CD8-positive, alpha-beta memory T cell (primary cell): Measurements from ENCODE around the gene PGBD5. TPM values are rescaled to one million over a fixed set of nuclear protein-coding genes. Genes with fewer than 3 reads are reported as not detected.

ENCODE experiments used
- CTCF ChIA-PET: fragments of 350-600 bp; sonication (Branson Sonifier 250); formaldehyde crosslinking; loops from one replicate; lab custom pipeline; 2021; ENCODE audit warnings: antibody characterized with exemption; lab: Charles Lee
- POLR2A ChIA-PET: fragments of 350-600 bp; sonication (Branson Sonifier 250); formaldehyde crosslinking; loops from one replicate; lab custom pipeline; 2021; ENCODE audit warnings: antibody characterized with exemption; lab: Charles Lee
- DNase-seq, 5 donors: peaks; one replicate each; pipeline versions ENCODE4 v3.0.0 to v3.0.0-alpha.2; 2020 to 2022; ENCODE audit warnings: mixed read lengths in 1 of 5
- H3K27ac ChIP-seq: one replicate; pipeline ENCODE4 v1.7.0; 2013; ENCODE audit warnings: low read depth, mild to moderate bottlenecking, low read length, moderate library complexity
- H3K27me3 ChIP-seq: 2 replicates; pipeline ENCODE4 v1.7.0; 2013; ENCODE audit warnings: low read length, mild to moderate bottlenecking; ENCODE audit not compliant: insufficient read depth, poor library complexity, severe bottlenecking
- H3K36me3 ChIP-seq: 2 replicates; pipeline ENCODE4 v1.7.0; 2013; ENCODE audit warnings: mild to moderate bottlenecking, low read length, moderate library complexity; ENCODE audit not compliant: insufficient read depth
- H3K4me1 ChIP-seq: 2 replicates; pipeline ENCODE4 v1.7.0; 2013; ENCODE audit warnings: mild to moderate bottlenecking, low read length, moderate library complexity; ENCODE audit not compliant: insufficient read depth
- H3K4me3 ChIP-seq: 2 replicates; pipeline ENCODE4 v1.7.0; 2013; ENCODE audit warnings: mild to moderate bottlenecking, low read length
- H3K9me3 ChIP-seq: 2 replicates; pipeline ENCODE4 v1.7.0; 2013; ENCODE audit warnings: mild to moderate bottlenecking, low read length
- H3K27ac Mint-ChIP-seq, 8 donors: one replicate each; pipeline ENCODE4 v1.8.0; 2020 to 2021; ENCODE audit warnings: mixed read lengths in 8 of 8, mild to moderate bottlenecking in 6 of 8, inconsistent platforms in 3 of 8, moderate library complexity in 3 of 8
- H3K27me3 Mint-ChIP-seq, 2 donors: one replicate each; pipeline ENCODE4 v1.8.0; 2020 to 2021; ENCODE audit warnings: mixed read lengths in 2 of 2, mild to moderate bottlenecking in 1 of 2, moderate library complexity in 1 of 2
- H3K36me3 Mint-ChIP-seq, 3 donors: one replicate each; pipeline ENCODE4 v1.8.0; 2020 to 2021; ENCODE audit warnings: mixed read lengths in 3 of 3, inconsistent platforms in 1 of 3, mild to moderate bottlenecking in 1 of 3
- H3K4me1 Mint-ChIP-seq, 3 donors: one replicate each; pipeline ENCODE4 v1.8.0; 2020 to 2021; ENCODE audit warnings: mixed read lengths in 3 of 3, inconsistent platforms in 1 of 3, mild to moderate bottlenecking in 1 of 3
- H3K4me3 Mint-ChIP-seq, 7 donors: one replicate each; pipeline ENCODE4 v1.8.0; 2020 to 2021; ENCODE audit warnings: mixed read lengths in 7 of 7, mild to moderate bottlenecking in 6 of 7, moderate library complexity in 4 of 7, inconsistent platforms in 2 of 7
- H3K9me3 Mint-ChIP-seq, 5 donors: one replicate each; pipeline ENCODE4 v1.8.0; 2020 to 2022; ENCODE audit warnings: mixed read lengths in 5 of 5, mild to moderate bottlenecking in 3 of 5, moderate library complexity in 2 of 5, inconsistent platforms in 1 of 5
- polyA plus RNA-seq: library from polyadenylated mRNA; unstranded; fragments of 300-500 nt; fragmentation: Illumina TruSeq; gene quantifications from one replicate; pipeline ENCODE4 v1.2.3, GENCODE V29; 2021
- total RNA-seq, 2 experiments: library from RNA; stranded (reverse); gene quantifications; one replicate each; pipeline ENCODE4 v1.2.3, GENCODE V29; 2021

Gene PGBD5
- total and polyA plus RNA-seq, 3 experiments from 2014 or later: not detected

- Histone ChIP-seq H3K4me1 (peaks cover 5% of the 10 kb centered on the region), H3K27me3 (no peaks in the 10 kb centered on the region), H3K4me3 (no peak overlapping the region), H3K27ac (no peak overlapping the region), H3K9me3 (no peaks in the 10 kb centered on the region), H3K36me3 (peaks cover 22% of the 10 kb centered on the region)
- Mint-ChIP-seq H3K27me3 (no peaks in the 10 kb centered on the region), H3K4me3 (no peak overlapping the region), H3K36me3 (peaks cover 0 to 72% (median 18%) of the 10 kb centered on the region in 3 donors), H3K4me1 (peaks cover 5 to 15% (median 7%) of the 10 kb centered on the region in 3 donors), H3K9me3 (no peaks in the 10 kb centered on the region), H3K27ac (no peak overlapping the region)
- DNase-seq: no peak
- POLR2A ChIA-PET: interaction anchor here (0.9 kb wide), 1 partner anchor 38 kb away, joined by 3 read pairs; no protein-coding TSS in a partner anchor
- CTCF ChIA-PET: no interaction called here
Observed at GRCh38 chr1:230265200-230266115, 160.7 kb downstream of the PGBD5 start.

Other genes starting within 250 kb of the PGBD5 start
- gene COG2, start 216.1 kb upstream of the PGBD5 start, total RNA-seq: 10 to 100 TPM; 45.0 to 47.5 TPM
- 35.0 TPM for gene COG2, start 216.1 kb upstream of the PGBD5 start, polyA plus RNA-seq